GM18868 (cell line): ENCODE measurements around the gene MGAT1.

Experiments used
- ATAC-seq: cut with Tn5 transposase; IDR thresholded peaks from one replicate; pipeline ENCODE4 v1.9.1; 2021; ENCODE audit warnings: mild to moderate bottlenecking, moderate library complexity; ENCODE audit not compliant: unreplicated experiment

The MGAT1 gene

GRCh38 chr5:180824630-180825476, 22.2 kb upstream of the MGAT1 start:
- ATAC-seq: no peak

- ATAC-seq: no peak
These were observed 21.5 kb upstream of the MGAT1 start for GRCh38 chr5:180823940-180824629.

DNA sequence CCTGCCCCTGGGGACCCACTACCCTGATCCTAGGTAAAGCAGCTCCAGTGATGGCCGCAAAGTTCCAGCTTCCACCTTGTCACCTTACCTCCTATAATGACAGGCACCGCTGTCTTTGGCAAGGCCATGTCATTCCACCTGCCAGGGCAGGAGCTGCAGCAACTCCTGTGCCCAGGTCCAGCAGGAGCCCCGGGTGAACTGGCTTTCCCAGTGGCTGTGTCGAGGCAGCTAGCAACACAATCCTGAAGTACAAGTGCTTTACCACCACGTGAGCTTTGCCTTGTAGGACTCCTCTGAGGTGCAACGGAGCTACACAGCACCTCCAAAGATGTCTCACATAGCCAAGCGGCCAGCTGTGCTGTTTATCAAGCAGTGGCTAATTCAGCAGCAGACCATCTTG, 20.7 kb upstream of the MGAT1 start:
- no peak for ATAC-seq

DNA sequence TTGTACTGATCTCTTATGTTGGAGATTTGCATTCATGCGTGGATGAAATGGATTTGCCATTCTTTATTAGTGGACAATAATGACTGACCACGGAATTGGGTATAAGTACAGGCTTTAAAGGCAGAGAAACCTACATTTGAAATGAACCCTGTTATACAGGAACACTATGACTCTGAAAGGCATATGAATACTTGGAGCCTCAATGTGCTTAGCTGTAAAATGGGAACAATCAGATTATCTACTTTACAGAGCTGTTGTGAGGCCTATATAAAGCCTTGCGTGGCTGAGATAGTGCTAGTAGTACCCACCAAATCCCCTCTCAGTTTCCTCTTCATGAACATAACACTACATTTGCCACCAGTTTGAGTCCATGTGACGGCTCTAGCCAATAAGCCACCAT, 18.9 kb upstream of the MGAT1 start:
- ATAC-seq: no peak

DNA sequence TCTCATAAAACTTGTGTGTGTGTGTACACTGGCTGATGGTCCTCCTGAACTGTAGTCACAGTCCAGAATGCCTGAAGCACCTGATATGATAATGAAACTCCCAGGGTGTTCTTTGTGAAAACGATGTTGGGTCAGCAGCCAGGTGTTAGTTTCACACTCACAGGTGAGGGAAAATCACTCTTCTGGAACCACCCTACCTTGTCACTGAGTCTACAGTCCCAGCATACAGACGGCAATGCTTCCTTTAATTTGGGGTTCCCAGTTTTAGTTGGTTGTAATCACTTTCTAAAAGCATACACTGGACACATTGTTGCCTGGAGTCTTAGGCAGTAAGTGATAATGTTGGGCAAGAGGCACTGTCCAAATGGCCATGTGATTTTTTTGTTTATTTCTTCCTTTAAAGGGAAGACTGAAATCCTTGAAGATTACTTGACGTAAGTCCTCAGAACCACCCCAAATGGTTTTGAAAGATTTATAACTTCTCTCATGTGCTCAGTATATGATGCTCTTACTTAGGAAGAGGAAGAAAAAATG, 18.2 kb upstream of the MGAT1 start:
- ATAC-seq: peak; percentile 67

GRCh38 chr5:180818677-180819341, 16.2 kb upstream of the MGAT1 start:
- no peak for ATAC-seq

DNA sequence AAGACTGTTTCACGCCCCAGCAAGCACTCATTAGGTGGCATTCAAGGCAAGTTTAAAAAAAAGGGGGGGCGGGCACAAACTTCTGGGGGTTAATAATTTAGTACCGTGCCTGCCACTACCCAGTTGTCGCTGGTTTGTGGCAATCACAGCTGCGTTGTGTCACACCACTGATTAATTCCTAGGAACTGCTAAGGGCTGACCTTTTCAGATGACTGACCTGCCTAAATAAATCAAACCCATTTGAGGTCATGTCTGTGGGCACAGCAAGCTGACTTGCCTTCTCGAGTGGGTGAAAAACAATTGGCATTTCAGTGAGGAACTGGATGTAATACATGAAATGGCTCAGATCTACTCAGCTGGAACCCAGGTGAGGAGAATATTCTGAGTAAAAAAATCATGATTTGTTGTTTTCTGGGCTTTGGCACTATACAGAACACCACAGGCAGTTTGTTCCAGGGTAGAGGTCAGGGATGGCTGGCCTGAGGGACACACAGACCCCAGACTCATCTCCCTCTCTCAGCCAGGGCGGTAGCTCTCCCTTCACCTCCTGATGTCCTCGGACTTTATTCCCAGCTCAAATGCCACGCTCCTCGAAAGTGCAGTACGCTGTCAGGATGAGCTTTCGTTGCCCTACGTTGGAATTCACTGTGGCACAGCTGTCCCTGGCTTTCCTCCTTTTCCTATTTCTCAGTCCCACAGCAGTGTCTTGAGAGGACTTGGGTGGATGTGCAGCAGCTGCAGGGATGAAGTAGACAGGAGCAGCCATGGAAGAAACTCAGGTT, 15.5 kb upstream of the MGAT1 start:
- no peak for ATAC-seq

- ATAC-seq: no peak
These were observed 14.3 kb upstream of the MGAT1 start for GRCh38 chr5:180816608-180817534.

GRCh38 chr5:180815293-180815917, 12.8 kb upstream of the MGAT1 start:
- no peak for ATAC-seq

- ATAC-seq: no peak
These were observed 10.8 kb upstream of the MGAT1 start for GRCh38 chr5:180813420-180813819.

DNA sequence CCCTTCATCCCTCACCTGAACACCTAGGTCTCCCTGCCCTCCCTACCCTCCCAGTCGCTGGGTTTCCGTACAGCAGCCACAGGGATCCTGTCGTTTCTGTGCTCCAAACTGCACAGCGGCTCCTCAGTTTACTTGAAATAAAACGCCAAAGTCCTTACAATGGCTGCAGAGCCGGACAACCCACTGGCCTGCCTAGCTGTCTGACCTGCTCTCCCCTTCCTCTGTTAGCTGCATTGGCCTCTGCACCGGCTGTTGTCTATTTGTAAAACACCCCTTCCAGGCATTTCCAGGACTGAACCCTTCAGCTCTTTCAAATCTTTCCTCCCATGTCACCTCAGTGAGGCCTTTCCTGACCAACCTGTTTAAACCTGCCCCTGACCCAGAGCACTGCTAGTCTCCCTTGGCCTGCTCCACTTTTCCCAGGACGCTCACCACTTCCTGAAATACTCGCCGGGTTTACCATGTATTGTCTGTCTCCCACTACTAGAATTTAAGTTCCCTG, 9.1 kb upstream of the MGAT1 start:
- ATAC-seq: no peak

DNA sequence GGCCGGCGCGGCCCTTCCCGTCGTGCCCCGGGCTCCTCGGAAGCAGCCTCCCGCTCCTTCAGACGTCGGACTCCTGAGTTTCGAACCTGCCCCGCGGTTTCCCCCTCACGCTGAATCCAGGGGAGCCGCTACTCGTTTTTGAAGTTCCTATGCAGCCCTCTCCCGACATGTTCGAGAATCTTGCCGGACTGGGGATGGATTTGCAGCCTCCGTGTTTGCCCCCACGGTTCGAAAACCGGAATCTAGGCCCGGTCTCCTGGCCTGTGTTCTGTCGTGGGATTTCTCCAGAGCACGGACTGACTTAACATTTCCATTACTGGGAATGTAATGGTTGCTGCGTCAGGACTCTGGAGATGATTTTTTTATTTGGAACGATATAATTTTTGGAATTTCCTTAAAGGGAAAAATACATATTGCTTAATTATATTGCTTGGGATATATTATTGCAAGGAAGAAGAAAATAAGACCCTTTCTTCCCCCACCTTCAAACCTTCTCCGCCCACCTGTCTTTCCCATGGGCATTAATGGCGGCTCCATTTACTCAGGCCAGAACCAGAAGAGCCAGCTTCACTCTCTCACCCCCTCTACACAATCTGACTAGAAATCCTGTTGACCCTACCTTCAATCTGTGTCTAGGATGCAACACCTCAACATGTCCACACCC, 8.5 kb upstream of the MGAT1 start:
- ATAC-seq: no peak

DNA sequence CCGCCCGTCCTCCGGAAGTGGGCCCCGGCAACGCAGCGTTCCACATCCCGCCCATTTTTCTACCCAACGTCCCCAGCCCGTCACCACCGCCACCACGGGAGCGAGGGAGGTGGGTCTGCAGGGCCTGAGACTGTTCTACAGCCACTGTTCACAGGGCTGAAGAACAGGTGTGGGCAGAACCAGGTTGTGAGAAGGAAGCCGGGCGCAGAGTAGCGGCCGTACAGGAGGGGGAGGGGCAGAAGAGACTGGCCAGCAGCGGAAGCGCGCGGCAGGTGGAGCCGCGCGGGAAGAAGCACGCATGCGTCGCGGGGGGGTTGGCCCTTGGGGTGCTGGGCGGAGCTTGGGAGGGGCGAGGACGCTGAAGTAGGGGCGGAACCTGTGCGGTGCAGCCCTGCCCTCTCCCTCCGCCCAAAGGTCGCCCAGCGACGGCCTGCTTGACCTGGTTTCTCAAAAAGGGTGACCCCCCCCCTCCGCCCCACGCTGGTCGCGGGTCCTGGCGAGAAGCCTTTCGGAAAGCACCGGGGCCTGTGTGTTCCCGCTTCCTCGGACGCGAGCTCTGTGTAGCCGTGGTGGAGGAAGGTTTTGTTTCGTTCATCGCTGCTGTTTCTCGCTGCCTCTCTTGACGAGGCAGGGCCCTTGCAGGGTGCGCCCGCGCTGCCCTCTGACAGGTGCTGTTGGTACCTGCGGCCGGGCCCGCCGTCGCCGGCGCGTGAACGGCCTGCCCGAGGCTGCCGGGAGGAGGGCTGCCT, 7.8 kb upstream of the MGAT1 start:
- ATAC-seq: peak; percentile 69

GRCh38 chr5:180809403-180810209, 7.0 kb upstream of the MGAT1 start:
- ATAC-seq: peak; percentile 54

DNA sequence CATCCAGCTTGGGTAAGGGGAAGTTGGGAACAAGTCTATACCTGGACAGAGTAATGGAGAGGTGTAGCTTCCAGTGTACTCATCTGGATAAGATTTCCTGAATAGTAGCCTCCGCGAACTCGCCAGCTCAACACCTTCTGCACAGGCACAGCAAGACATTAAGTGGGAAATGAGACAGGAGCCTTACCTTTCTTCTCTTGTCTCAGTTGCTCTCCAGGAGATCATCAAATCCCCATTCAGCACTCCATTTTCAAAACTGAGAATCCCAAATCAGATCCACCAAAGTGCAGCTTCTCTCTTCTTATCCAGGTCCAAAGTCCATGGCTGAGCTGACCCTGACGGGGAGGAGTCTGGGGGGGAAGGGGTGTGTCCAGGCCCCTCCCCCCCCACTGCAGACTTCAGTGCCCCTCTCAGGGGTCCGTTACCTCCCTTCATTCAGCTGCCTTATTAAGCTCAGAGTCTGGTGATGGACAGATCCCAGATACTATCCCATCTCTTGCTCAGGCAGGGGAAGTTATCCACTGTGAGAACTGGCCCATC, 5.9 kb upstream of the MGAT1 start:
- ATAC-seq: no peak

GRCh38 chr5:180807654-180808414, 5.2 kb upstream of the MGAT1 start:
- no peak for ATAC-seq
